Small intestine (tissue), 7 donors: ENCODE measurements around the gene MYOM3. TPM values are rescaled to one million over a fixed set of nuclear protein-coding genes. Genes with fewer than 3 reads are reported as not detected.

Experiments
- DNase-seq, 2 donors: peaks; one replicate each; pipeline versions ENCODE4 v3.0.0 to v3.0.0-alpha.2; 2013
- FAIRE-seq: peaks from 2 replicates; lab custom pipeline; 2012; peaks lifted over from hg19 to GRCh38; lab: Jason Lieb, UNC
- H3K27ac ChIP-seq, 3 donors: one replicate each; pipeline ENCODE4 v1.5.1; 2013; ENCODE audit warnings: low read length in 2 of 3, mild to moderate bottlenecking in 2 of 3, control low read depth in 1 of 3, inconsistent platforms in 1 of 3, low read depth in 1 of 3, moderate library complexity in 1 of 3
- H3K27me3 ChIP-seq, 3 donors: one replicate each; pipeline ENCODE4 v1.6.1; 2013; ENCODE audit warnings: low read length in 3 of 3, inconsistent platforms in 1 of 3; ENCODE audit not compliant: control insufficient read depth in 3 of 3, insufficient read depth in 3 of 3
- H3K36me3 ChIP-seq, 3 donors: one replicate each; pipeline ENCODE4 v1.6.1; 2013; ENCODE audit warnings: low read length in 3 of 3, inconsistent platforms in 1 of 3, low read depth in 1 of 3, mild to moderate bottlenecking in 1 of 3, moderate library complexity in 1 of 3; ENCODE audit not compliant: control insufficient read depth in 3 of 3, insufficient read depth in 2 of 3
- H3K4me1 ChIP-seq, 3 donors: one replicate each; pipeline ENCODE4 v1.6.1; 2013; ENCODE audit warnings: low read length in 2 of 3, inconsistent platforms in 1 of 3, low read depth in 1 of 3, mild to moderate bottlenecking in 1 of 3, moderate library complexity in 1 of 3; ENCODE audit not compliant: control insufficient read depth in 3 of 3, insufficient read depth in 2 of 3
- H3K4me3 ChIP-seq, 3 donors: one replicate each; pipeline ENCODE4 v1.5.1; 2013; ENCODE audit warnings: low read length in 3 of 3, control low read depth in 1 of 3, inconsistent platforms in 1 of 3, low read depth in 1 of 3, mild to moderate bottlenecking in 1 of 3, moderate library complexity in 1 of 3
- H3K9me3 ChIP-seq, 2 donors: one replicate each; pipeline ENCODE4 v1.6.1; 2013; ENCODE audit warnings: low read depth in 1 of 2, low read length in 1 of 2; ENCODE audit not compliant: control insufficient read depth in 2 of 2, insufficient read depth in 1 of 2
- WGBS, 3 donors: extraction: QIAGEN DNeasy Blood & Tissue Kit; methylation state at CpG; one replicate each; pipeline ENCODE4 v1.1.7; 2013; 5-methylcytosine and 5-hydroxymethylcytosine counted together
- polyA plus RNA-seq, 4 donors: library from polyadenylated mRNA; stranded (reverse) in 3 of 4; unstranded in 1 of 4; fragments of 200-250 nt in 3 of 4; fragments of 120-200 nt in 1 of 4; gene quantifications; one replicate each; pipeline versions ENCODE4 v1.2.1 to v1.2.3, GENCODE V29; 2013
- donor health status: healthy with polysubstance abuse.
- donor health status: control.
- donor health status: control.
- donor health status: Bipolar disorder and iron deficiency.
- donor health status: healthy.

MYOM3 gene
- polyA plus RNA-seq, 4 donors, result 1.7 to 84.8 (median 5.7) TPM

GRCh38 chr1:24075590-24075854 is 36.4 kb downstream of the MYOM3 start:
- Histone ChIP-seq H3K27ac (no peak overlapping the region), H3K4me3 (no peak overlapping the region), H3K4me1 (peaks cover 0 to 13% (median 0%) of the 10 kb centered on the region in 3 donors), H3K27me3 (no peaks in the 10 kb centered on the region), H3K36me3 (peaks cover 0 to 84% (median 0%) of the 10 kb centered on the region in 3 donors), H3K9me3 (no peaks in the 10 kb centered on the region)
- 73 to 82% (median 73%) methylated on average over 4 of the region's 4 CpGs for WGBS, 3 donors
- DNase-seq (no peak), FAIRE-seq (no peak)

DNA sequence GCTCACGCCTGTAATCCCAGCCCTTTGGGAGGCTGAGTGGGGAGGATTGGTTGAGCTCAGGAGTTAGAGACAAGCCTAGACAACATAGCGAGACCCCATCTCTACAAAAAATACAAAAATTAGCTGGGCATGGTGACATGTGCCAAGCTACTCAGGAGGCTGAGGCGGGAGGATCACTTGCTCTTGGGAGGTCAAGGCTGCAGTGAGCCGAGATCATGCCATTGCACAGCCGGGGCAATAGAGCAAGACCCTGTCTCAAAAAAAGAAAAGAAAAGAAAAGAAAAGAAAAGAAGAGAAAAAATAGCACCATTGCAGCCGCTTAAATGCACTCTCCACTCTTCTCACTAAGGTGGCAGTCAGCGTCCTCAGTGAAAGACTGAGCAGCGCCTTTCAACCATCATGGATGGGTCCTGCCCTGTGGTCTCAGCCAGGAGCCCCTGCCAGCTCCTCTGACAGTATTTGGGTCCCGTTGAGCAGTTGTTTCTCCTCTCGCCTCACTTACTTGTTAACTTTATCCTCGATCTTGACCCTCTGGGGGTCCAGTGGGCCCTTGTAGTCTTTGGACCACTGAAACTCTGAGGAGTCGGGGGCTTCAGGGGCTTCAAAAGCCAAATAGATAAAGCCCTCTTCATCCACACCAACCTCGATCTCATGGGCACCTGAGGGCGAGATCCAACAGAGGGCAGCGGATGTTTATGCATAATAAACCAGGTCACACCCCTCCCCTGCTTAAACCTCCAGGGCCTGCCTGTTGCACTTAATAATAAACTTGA is 36.9 kb downstream of the MYOM3 start:
- H3K4me1 ChIP-seq, result peaks cover 0 to 13% (median 0%) of the 10 kb centered on the region in 3 donors
- FAIRE-seq (no peak), DNase-seq (peak in 1 of 2 donors; percentile 31)
- no peak overlapping the region for H3K4me3 ChIP-seq
- H3K27ac ChIP-seq, result no peak overlapping the region
- no peaks in the 10 kb centered on the region for H3K9me3 ChIP-seq
- H3K27me3 ChIP-seq, result no peaks in the 10 kb centered on the region
- WGBS, 3 donors, result 77 to 81% (median 77%) methylated on average over 15 of the region's 15 CpGs
- H3K36me3 ChIP-seq, result peaks cover 0 to 85% (median 0%) of the 10 kb centered on the region in 3 donors

DNA sequence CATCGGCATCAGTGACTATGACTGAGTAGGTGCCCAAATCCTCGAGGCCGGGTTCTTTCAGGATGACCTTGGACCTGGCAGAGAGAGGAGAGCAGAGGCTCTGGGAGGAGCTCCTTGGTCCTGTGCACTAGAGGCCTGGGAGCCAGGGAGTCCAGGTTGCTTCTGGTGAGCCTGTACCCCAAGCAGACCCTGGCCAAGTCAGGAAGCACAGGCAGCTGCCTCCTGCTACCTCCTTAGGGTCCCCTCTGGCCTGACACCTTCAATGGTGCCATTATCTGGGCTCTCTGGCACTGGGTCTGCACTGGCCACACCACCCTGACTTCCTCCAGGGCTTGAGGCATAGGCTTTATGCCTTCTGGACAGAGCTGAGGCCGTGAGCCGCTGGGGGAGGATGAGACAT is 37.7 kb downstream of the MYOM3 start:
- WGBS, 3 donors, result 75 to 86% (median 80%) methylated on average over 5 of the region's 5 CpGs

DNA sequence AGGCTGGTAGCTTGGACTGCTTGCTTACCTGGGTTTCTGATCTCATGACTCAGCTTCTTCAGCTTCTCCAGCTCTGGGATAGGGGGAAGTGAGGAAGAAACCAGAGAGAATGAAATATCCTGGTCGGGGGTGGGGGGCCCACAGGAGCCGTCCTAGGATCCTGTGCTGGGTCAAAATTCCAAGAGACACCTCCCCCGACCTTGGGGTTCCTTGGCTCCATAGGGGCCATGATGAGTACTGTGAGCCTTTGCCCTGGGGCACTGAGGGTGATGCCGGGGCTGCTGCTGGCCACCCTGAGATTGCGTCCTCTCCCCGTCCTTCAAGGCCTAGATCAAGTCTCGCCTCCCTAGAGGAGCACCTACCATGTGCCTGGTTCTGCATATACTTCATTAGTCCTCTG is 40.0 kb downstream of the MYOM3 start:
- no peaks in the 10 kb centered on the region for H3K9me3 ChIP-seq
- H3K36me3 ChIP-seq, result peaks cover 0 to 83% (median 0%) of the 10 kb centered on the region in 3 donors
- H3K4me1 ChIP-seq, result peaks cover 0 to 19% (median 0%) of the 10 kb centered on the region in 3 donors
- H3K27me3 ChIP-seq, result no peaks in the 10 kb centered on the region
- no peak for FAIRE-seq
- 79 to 91% (median 89%) methylated on average over 7 of the region's 7 CpGs for WGBS, 3 donors
- no peak overlapping the region for H3K4me3 ChIP-seq
- peak overlapping the region in 1 of 3 donors; percentile 80 for H3K27ac ChIP-seq
- peak in 1 of 2 donors; percentile 42 for DNase-seq

More for the DNA sequence above, 37.7 kb downstream of the MYOM3 start:
- Histone ChIP-seq H3K36me3 (peaks cover 0 to 85% (median 0%) of the 10 kb centered on the region in 3 donors), H3K4me3 (no peak overlapping the region), H3K9me3 (no peaks in the 10 kb centered on the region), H3K4me1 (peaks cover 0 to 13% (median 0%) of the 10 kb centered on the region in 3 donors), H3K27ac (no peak overlapping the region), H3K27me3 (no peaks in the 10 kb centered on the region)
- FAIRE-seq, result no peak
- no peak for DNase-seq

- H3K9me3 ChIP-seq, result no peaks in the 10 kb centered on the region
- DNase-seq (peak; percentile 86 to 93), FAIRE-seq (no peak)
- H3K4me1 ChIP-seq, result peaks cover 0 to 19% (median 0%) of the 10 kb centered on the region in 3 donors
- peaks cover 0 to 86% (median 0%) of the 10 kb centered on the region in 3 donors for H3K36me3 ChIP-seq
- WGBS, 3 donors, result 2 to 20% (median 16%) methylated on average over 15 of the region's 15 CpGs
- H3K27me3 ChIP-seq, result no peaks in the 10 kb centered on the region
- H3K4me3 ChIP-seq, result no peak overlapping the region
- peak overlapping the region in 1 of 3 donors; percentile 80 for H3K27ac ChIP-seq
Measured at GRCh38 chr1:24070821-24071393, 41.0 kb downstream of the MYOM3 start.

DNA sequence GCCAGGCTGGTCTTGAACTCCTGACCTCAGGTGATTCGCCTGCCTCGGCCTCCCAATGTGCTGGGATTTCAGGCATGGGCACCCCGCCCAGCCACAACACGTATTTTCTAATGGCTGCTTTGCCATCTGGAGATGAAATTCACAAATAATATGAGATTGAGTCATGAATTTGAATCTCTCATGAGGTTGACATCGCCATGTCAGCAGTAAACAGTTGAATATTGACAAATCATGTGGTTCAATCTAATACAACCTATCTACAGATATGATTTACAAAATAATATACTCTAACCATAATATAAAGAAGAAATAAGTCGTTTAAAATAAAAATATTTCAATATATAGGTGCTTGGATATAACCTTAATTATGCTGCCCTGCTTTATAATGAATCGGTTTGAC is 42.1 kb downstream of the MYOM3 start:
- Histone ChIP-seq H3K4me3 (no peak overlapping the region), H3K27me3 (no peaks in the 10 kb centered on the region), H3K27ac (no peak overlapping the region), H3K9me3 (no peaks in the 10 kb centered on the region), H3K4me1 (peaks cover 0 to 19% (median 0%) of the 10 kb centered on the region in 3 donors), H3K36me3 (peaks cover 0 to 88% (median 0%) of the 10 kb centered on the region in 3 donors)
- DNase-seq (no peak), FAIRE-seq (no peak)
- 74 to 81% (median 76%) methylated on average over 7 of the region's 7 CpGs for WGBS, 3 donors

- DNase-seq (peak in 1 of 2 donors; percentile 12), FAIRE-seq (no peak)
- Histone ChIP-seq H3K36me3 (peaks cover 0 to 90% (median 0%) of the 10 kb centered on the region in 3 donors), H3K4me3 (no peak overlapping the region), H3K9me3 (peaks cover 0 to 8% of the 10 kb centered on the region in 2 donors), H3K4me1 (peaks cover 0 to 19% (median 0%) of the 10 kb centered on the region in 3 donors), H3K27me3 (no peaks in the 10 kb centered on the region), H3K27ac (no peak overlapping the region)
- WGBS, 3 donors, result 32 to 59% (median 43%) methylated on average over 12 of the region's 12 CpGs
Measured at GRCh38 chr1:24067978-24068377, 44.0 kb downstream of the MYOM3 start.

- Histone ChIP-seq H3K4me1 (peaks cover 0 to 6% (median 0%) of the 10 kb centered on the region in 3 donors), H3K4me3 (no peak overlapping the region), H3K36me3 (peaks cover 0 to 93% (median 0%) of the 10 kb centered on the region in 3 donors), H3K27me3 (no peaks in the 10 kb centered on the region), H3K9me3 (peaks cover 0 to 15% of the 10 kb centered on the region in 2 donors), H3K27ac (no peak overlapping the region)
- DNase-seq (no peak), FAIRE-seq (no peak)
- WGBS, 3 donors, result 78 to 85% (median 79%) methylated on average over 7 of the region's 7 CpGs
Measured at GRCh38 chr1:24065304-24065703, 46.6 kb downstream of the MYOM3 start.
